Measurements from ENCODE around the gene UBTFL1. TPM values are rescaled to one million over a fixed set of nuclear protein-coding genes. Genes with fewer than 3 reads are reported as not detected.
"Not testable (repeated sequence)": the region's sequence is repeated elsewhere in the genome, so short reads cannot be mapped to it uniquely, and the experiment has no call there.

The UBTFL1 gene
- not detected for total RNA-seq
- polyA plus RNA-seq = not detected
- long read RNA-seq, donor 1 = 0 reads
- long read RNA-seq, donor 2 = 0 reads
- long read RNA-seq, donor 3 = 0 reads
- long read RNA-seq, donor 4 = 0 reads
- long read RNA-seq, donor 5 = 0 reads

- H3K27ac ChIP-seq (ENCODE audit: low read depth in 1 of 2, low read length in 1 of 2); H3K9ac ChIP-seq (ENCODE audit: insufficient read depth in 1 of 2, low read length in 2 of 2); H3K9me3 ChIP-seq (ENCODE audit: control insufficient read depth in 4 of 4, insufficient read depth in 3 of 4, low read length in 3 of 4); DNase-seq; H3K27me3 ChIP-seq (ENCODE audit: control insufficient read depth in 3 of 3, insufficient read depth in 3 of 3, low read length in 2 of 3); H3K4me1 ChIP-seq (ENCODE audit: control insufficient read depth in 5 of 5, insufficient read depth in 5 of 5, low read length in 5 of 5); H3K36me3 ChIP-seq (ENCODE audit: control insufficient read depth in 4 of 4, insufficient read depth in 4 of 4, low read length in 4 of 4); ATAC-seq (ENCODE audit: insufficient read depth, low FRiP score); H3K4me3 ChIP-seq: not testable (repeated sequence)
- WGBS, 2 donors = 83 to 85% methylated on average over 2 to 3 of the region's 3 CpGs
These were observed at the start of gene UBTFL1 for GRCh38 chr11:90085650-90086049. UBTFL1 (plus strand) TSS chr11:90085950; CDS start chr11:90085950, 0 bp downstream.

GRCh38 chr11:90051591-90052209 is 34.0 kb upstream of the UBTFL1 start:
- 27 to 56% methylated on average over 11 to 27 of the region's 41 CpGs for WGBS, 2 donors
- not testable (repeated sequence) for H3K27me3 ChIP-seq (ENCODE audit: control insufficient read depth in 3 of 3, insufficient read depth in 3 of 3, low read length in 2 of 3); H3K4me3 ChIP-seq; H3K27ac ChIP-seq (ENCODE audit: low read depth in 1 of 2, low read length in 1 of 2); H3K36me3 ChIP-seq (ENCODE audit: control insufficient read depth in 4 of 4, insufficient read depth in 4 of 4, low read length in 4 of 4); DNase-seq; H3K4me1 ChIP-seq (ENCODE audit: control insufficient read depth in 5 of 5, insufficient read depth in 5 of 5, low read length in 5 of 5); ATAC-seq (ENCODE audit: insufficient read depth, low FRiP score); H3K9ac ChIP-seq (ENCODE audit: insufficient read depth in 1 of 2, low read length in 2 of 2); H3K9me3 ChIP-seq (ENCODE audit: control insufficient read depth in 4 of 4, insufficient read depth in 3 of 4, low read length in 3 of 4)

- not testable (repeated sequence) for H3K27me3 ChIP-seq (ENCODE audit: control insufficient read depth in 3 of 3, insufficient read depth in 3 of 3, low read length in 2 of 3); H3K27ac ChIP-seq (ENCODE audit: low read depth in 1 of 2, low read length in 1 of 2); H3K36me3 ChIP-seq (ENCODE audit: control insufficient read depth in 4 of 4, insufficient read depth in 4 of 4, low read length in 4 of 4); H3K9me3 ChIP-seq (ENCODE audit: control insufficient read depth in 4 of 4, insufficient read depth in 3 of 4, low read length in 3 of 4); H3K9ac ChIP-seq (ENCODE audit: insufficient read depth in 1 of 2, low read length in 2 of 2); DNase-seq; H3K4me1 ChIP-seq (ENCODE audit: control insufficient read depth in 5 of 5, insufficient read depth in 5 of 5, low read length in 5 of 5); ATAC-seq (ENCODE audit: insufficient read depth, low FRiP score); H3K4me3 ChIP-seq
- 5 to 6% methylated on average over 11 to 15 of the region's 33 CpGs for WGBS, 2 donors
These were observed 33.4 kb upstream of the UBTFL1 start for GRCh38 chr11:90052311-90052710.

GRCh38 chr11:90053545-90053944 is 32.2 kb upstream of the UBTFL1 start:
- not testable (repeated sequence) for ATAC-seq (ENCODE audit: insufficient read depth, low FRiP score); H3K27me3 ChIP-seq (ENCODE audit: control insufficient read depth in 3 of 3, insufficient read depth in 3 of 3, low read length in 2 of 3); H3K36me3 ChIP-seq (ENCODE audit: control insufficient read depth in 4 of 4, insufficient read depth in 4 of 4, low read length in 4 of 4); DNase-seq; H3K4me3 ChIP-seq; H3K9me3 ChIP-seq (ENCODE audit: control insufficient read depth in 4 of 4, insufficient read depth in 3 of 4, low read length in 3 of 4); H3K27ac ChIP-seq (ENCODE audit: low read depth in 1 of 2, low read length in 1 of 2); H3K4me1 ChIP-seq (ENCODE audit: control insufficient read depth in 5 of 5, insufficient read depth in 5 of 5, low read length in 5 of 5); H3K9ac ChIP-seq (ENCODE audit: insufficient read depth in 1 of 2, low read length in 2 of 2)
- 27 to 31% methylated on average over 7 to 9 of the region's 28 CpGs for WGBS, 2 donors

- 59 to 68% methylated on average over 2 of the region's 2 CpGs for WGBS, 2 donors
- not testable (repeated sequence) for H3K27ac ChIP-seq (ENCODE audit: low read depth in 1 of 2, low read length in 1 of 2); H3K9me3 ChIP-seq (ENCODE audit: control insufficient read depth in 4 of 4, insufficient read depth in 3 of 4, low read length in 3 of 4)
These were observed 3.0 kb downstream of the UBTFL1 start for GRCh38 chr11:90088731-90089130.

GRCh38 chr11:90095230-90095924 is 9.6 kb downstream of the UBTFL1 start:
- H3K27ac ChIP-seq (ENCODE audit: low read depth in 1 of 2, low read length in 1 of 2); H3K4me1 ChIP-seq (ENCODE audit: control insufficient read depth in 5 of 5, insufficient read depth in 5 of 5, low read length in 5 of 5); H3K4me3 ChIP-seq; H3K9me3 ChIP-seq (ENCODE audit: control insufficient read depth in 4 of 4, insufficient read depth in 3 of 4, low read length in 3 of 4); H3K9ac ChIP-seq (ENCODE audit: insufficient read depth in 1 of 2, low read length in 2 of 2); H3K27me3 ChIP-seq (ENCODE audit: control insufficient read depth in 3 of 3, insufficient read depth in 3 of 3, low read length in 2 of 3); H3K36me3 ChIP-seq (ENCODE audit: control insufficient read depth in 4 of 4, insufficient read depth in 4 of 4, low read length in 4 of 4); ATAC-seq (ENCODE audit: insufficient read depth, low FRiP score); DNase-seq: not testable (repeated sequence)
- 94 to 96% methylated on average over 21 to 24 of the region's 28 CpGs for WGBS, 2 donors

More at GRCh38 chr11:90088731-90089130, 3.0 kb downstream of the UBTFL1 start:
- H3K36me3 ChIP-seq (ENCODE audit: control insufficient read depth in 4 of 4, insufficient read depth in 4 of 4, low read length in 4 of 4); H3K27me3 ChIP-seq (ENCODE audit: control insufficient read depth in 3 of 3, insufficient read depth in 3 of 3, low read length in 2 of 3); H3K9ac ChIP-seq (ENCODE audit: insufficient read depth in 1 of 2, low read length in 2 of 2); ATAC-seq (ENCODE audit: insufficient read depth, low FRiP score); DNase-seq; H3K4me1 ChIP-seq (ENCODE audit: control insufficient read depth in 5 of 5, insufficient read depth in 5 of 5, low read length in 5 of 5); H3K4me3 ChIP-seq: not testable (repeated sequence)

GRCh38 chr11:90098261-90098660 is 12.5 kb downstream of the UBTFL1 start:
- not testable (repeated sequence) for H3K9ac ChIP-seq (ENCODE audit: insufficient read depth in 1 of 2, low read length in 2 of 2); H3K36me3 ChIP-seq (ENCODE audit: control insufficient read depth in 4 of 4, insufficient read depth in 4 of 4, low read length in 4 of 4); ATAC-seq (ENCODE audit: insufficient read depth, low FRiP score); H3K27me3 ChIP-seq (ENCODE audit: control insufficient read depth in 3 of 3, insufficient read depth in 3 of 3, low read length in 2 of 3); H3K9me3 ChIP-seq (ENCODE audit: control insufficient read depth in 4 of 4, insufficient read depth in 3 of 4, low read length in 3 of 4); DNase-seq; H3K4me3 ChIP-seq; H3K4me1 ChIP-seq (ENCODE audit: control insufficient read depth in 5 of 5, insufficient read depth in 5 of 5, low read length in 5 of 5); H3K27ac ChIP-seq (ENCODE audit: low read depth in 1 of 2, low read length in 1 of 2)
- 78 to 82% methylated on average over 4 of the region's 4 CpGs for WGBS, 2 donors

Measured in lung (tissue), 14 donors.